Activated naive CD8-positive, alpha-beta T cell treated with anti-CD3 and anti-CD28 coated beads for 36 hours (primary cell): ENCODE data around the gene PSMB10. TPM values are rescaled to one million over a fixed set of nuclear protein-coding genes. Genes with fewer than 3 reads are reported as not detected.
A peak's percentile ranks its signal among the peaks of the same experiment; 100 is the strongest.
"Not testable (repeated sequence)": the region's sequence is repeated elsewhere in the genome, so short reads cannot be mapped to it uniquely, and the experiment has no call there.

Experiments
- DNase-seq: peaks from one replicate; pipeline ENCODE4 v3.0.0; 2021
- H3K27ac Mint-ChIP-seq: one replicate; pipeline ENCODE4 v1.8.0; 2022; ENCODE audit warnings: mild to moderate bottlenecking, moderate library complexity, mixed read lengths
- H3K27me3 Mint-ChIP-seq: one replicate; pipeline ENCODE4 v1.8.0; 2022; ENCODE audit warnings: mild to moderate bottlenecking, mixed read lengths
- H3K36me3 Mint-ChIP-seq: one replicate; pipeline ENCODE4 v1.8.0; 2021; ENCODE audit warnings: mild to moderate bottlenecking, mixed read lengths
- H3K4me1 Mint-ChIP-seq: one replicate; pipeline ENCODE4 v1.8.0; 2021; ENCODE audit warnings: mixed read lengths
- H3K4me3 Mint-ChIP-seq: one replicate; pipeline ENCODE4 v1.8.0; 2022; ENCODE audit warnings: mild to moderate bottlenecking, moderate library complexity, mixed read lengths
- H3K9me3 Mint-ChIP-seq: one replicate; pipeline ENCODE4 v1.8.0; 2022; ENCODE audit warnings: mixed read lengths
- total RNA-seq, 2 experiments: library from RNA; stranded (reverse); gene quantifications; one replicate each; pipeline ENCODE4 v1.2.3, GENCODE V29; 2021

PSMB10 gene
- total RNA-seq = 100 to 1,000 TPM; 220 to 235 TPM

DNA sequence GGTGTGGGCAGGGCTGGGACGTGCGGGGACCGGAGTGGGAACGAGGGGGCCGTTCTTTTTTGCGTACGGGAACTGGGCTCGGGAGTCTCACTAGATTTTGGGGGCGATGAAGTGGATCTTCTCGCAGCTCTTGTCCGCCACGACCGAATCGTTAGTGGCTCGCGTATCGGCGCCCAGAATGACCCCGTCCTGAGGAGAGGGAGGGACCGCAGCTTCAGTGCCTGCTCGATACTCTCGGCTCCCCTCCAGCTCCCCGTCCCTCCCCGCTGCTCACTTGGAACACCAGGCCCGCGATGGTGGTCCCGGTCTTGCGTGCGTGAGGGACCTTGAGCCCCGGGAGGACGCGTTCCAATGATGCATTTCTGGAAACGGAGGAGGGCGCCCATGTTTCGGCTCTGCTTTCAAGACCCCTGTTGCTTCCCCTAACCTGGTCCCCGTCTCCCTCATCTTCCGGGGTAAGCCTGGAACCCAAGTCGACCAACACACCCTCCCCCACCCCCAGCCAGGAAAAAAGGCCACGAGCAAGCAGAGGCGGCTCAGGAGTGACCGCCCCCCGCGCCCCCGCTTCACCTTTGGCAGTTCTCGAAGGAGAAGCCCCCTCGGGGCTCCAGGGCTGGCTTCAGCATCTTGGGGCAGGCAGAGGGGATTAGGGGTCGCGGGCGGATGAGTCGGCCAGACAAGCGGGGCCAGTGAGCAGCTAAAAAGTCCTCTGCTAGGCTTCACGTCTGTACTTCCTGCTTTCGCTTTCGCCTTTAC, at the start of gene PSMB10:
Gene PSMB10, minus strand, starts transcription at position 727 of the 756 bp plus-strand sequence. Its CDS starts 101 bp downstream, at position 626.
- Mint-ChIP-seq H3K36me3 (peaks cover 57% of the 10 kb centered on the region), H3K4me3 (peak within 1 kb of the TSS; percentile 100), H3K27me3 (peaks cover 3% of the 10 kb centered on the region), H3K4me1 (peaks cover 39% of the 10 kb centered on the region), H3K9me3 (no peaks in the 10 kb centered on the region), H3K27ac (peak within 1 kb of the TSS; percentile 100)
- no peak for DNase-seq

DNA sequence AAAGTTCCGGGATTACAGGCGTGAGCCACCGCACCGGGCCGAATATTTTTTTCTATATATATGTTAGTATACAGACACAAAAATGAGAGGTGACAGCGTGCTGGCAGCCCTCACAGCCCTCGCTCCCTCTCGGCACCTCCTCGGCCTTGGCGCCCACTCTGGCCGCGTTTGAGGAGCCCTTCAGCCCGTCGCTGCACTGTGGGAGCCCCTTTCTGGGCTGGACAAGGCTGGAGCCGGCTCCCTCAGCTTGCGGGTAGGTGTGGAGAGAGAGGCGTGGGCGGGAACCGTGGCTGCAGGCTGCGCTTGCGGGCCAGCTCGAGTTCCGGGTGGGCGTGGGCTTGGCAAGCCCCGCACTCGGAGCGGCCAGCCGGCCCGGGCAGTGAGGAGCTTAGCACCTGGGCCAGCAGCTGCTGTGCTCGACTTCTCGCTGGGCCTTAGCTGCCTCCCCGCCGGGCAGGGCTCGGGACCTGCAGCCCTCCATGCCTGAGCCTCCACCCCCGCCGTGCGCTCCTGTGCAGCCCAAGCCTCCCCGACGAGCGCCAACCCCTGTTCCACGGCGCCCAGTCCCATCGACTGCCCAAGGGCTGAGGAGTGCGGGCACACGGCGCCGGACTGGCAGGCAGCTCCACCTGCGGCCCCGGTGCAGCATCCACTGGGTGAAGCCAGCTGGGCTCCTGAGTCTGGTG, 45.5 kb upstream of the PSMB10 start:
- Mint-ChIP-seq H3K36me3 (no peaks in the 10 kb centered on the region), H3K27me3 (peaks cover 3% of the 10 kb centered on the region), H3K9me3 (no peaks in the 10 kb centered on the region), H3K4me1 (peaks cover 19% of the 10 kb centered on the region), H3K27ac (no peak overlapping the region), H3K4me3 (no peak overlapping the region)
- no peak for DNase-seq

DNA sequence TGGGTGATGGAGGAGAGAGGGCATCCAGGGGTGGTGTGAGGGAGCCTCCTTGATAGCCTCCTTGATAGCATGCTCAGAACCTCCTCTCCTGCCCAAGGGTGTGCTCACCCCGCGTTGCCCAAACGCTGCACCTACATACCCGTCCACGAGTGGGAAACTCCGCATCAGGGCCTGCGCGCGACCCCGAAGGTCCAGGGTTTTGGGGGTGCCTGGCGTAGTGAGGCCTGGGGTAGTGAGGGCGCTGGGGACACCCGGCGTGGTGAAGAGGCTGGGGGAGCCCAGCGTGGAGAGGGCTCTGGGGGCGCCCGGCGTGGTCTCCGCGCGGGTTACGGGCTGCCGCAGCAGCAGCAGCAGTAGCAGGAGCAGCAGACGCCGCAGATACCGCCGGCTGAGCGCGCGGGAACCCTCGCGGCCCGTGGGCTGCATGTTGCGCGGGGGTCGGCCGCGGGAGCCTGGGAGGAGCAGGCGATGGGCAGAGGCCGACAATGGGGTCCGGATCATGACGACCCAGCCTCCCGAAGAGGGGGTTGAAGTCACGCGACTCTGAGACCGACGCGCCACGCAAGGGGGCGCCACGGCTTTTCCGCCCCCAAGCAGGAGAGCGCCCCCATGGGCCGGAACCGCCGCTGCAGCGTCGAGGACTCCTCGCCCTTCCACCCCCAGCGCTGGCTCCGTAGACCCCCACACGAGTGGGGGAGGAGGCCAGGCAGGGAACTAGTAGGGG, 43.5 kb upstream of the PSMB10 start, which contains the start of gene DPEP3:
Gene DPEP3, minus strand, starts transcription at position 545 of the 724 bp plus-strand sequence. Its CDS starts 119 bp downstream, at position 426.
- H3K36me3 Mint-ChIP-seq = no peaks in the 10 kb centered on the region
- no peaks in the 10 kb centered on the region for H3K9me3 Mint-ChIP-seq

GRCh38 chr16:67977469-67978227, 41.0 kb upstream of the PSMB10 start:
- no peak for DNase-seq
- H3K4me1 Mint-ChIP-seq = peaks cover 5% of the 10 kb centered on the region
- H3K9me3 Mint-ChIP-seq = no peaks in the 10 kb centered on the region
- peaks cover 3% of the 10 kb centered on the region for H3K27me3 Mint-ChIP-seq
- H3K4me3 Mint-ChIP-seq = no peak overlapping the region
- H3K36me3 Mint-ChIP-seq = no peaks in the 10 kb centered on the region
- no peak overlapping the region for H3K27ac Mint-ChIP-seq

More for the DNA sequence above, 43.5 kb upstream of the PSMB10 start, which contains the start of gene DPEP3:
- peak; percentile 38 for DNase-seq
- Mint-ChIP-seq H3K4me1 (peaks cover 23% of the 10 kb centered on the region), H3K27me3 (peaks cover 3% of the 10 kb centered on the region), H3K27ac (no peak within 1 kb of the TSS), H3K4me3 (no peak within 1 kb of the TSS)

- Mint-ChIP-seq H3K4me1 (peaks cover 5% of the 10 kb centered on the region), H3K4me3 (no peak overlapping the region), H3K27ac (no peak overlapping the region), H3K9me3 (no peaks in the 10 kb centered on the region), H3K27me3 (peaks cover 3% of the 10 kb centered on the region), H3K36me3 (no peaks in the 10 kb centered on the region)
- no peak for DNase-seq
Observed at GRCh38 chr16:67977005-67977404, 40.4 kb upstream of the PSMB10 start.

- Mint-ChIP-seq H3K4me1 (peaks cover 5% of the 10 kb centered on the region), H3K36me3 (no peaks in the 10 kb centered on the region), H3K4me3 (no peak overlapping the region), H3K9me3 (no peaks in the 10 kb centered on the region), H3K27ac (no peak overlapping the region), H3K27me3 (peaks cover 3% of the 10 kb centered on the region)
- DNase-seq = no peak
Observed at GRCh38 chr16:67976205-67976604, 39.6 kb upstream of the PSMB10 start.

- Mint-ChIP-seq H3K4me1 (peaks cover 5% of the 10 kb centered on the region), H3K4me3 (no peak overlapping the region), H3K27me3 (peaks cover 1% of the 10 kb centered on the region), H3K27ac (no peak overlapping the region), H3K9me3 (no peaks in the 10 kb centered on the region), H3K36me3 (no peaks in the 10 kb centered on the region)
- no peak for DNase-seq
Observed at GRCh38 chr16:67975321-67976105, 38.9 kb upstream of the PSMB10 start.

GRCh38 chr16:67972285-67972684, 35.6 kb upstream of the PSMB10 start:
- H3K4me1 Mint-ChIP-seq = peaks cover 11% of the 10 kb centered on the region
- H3K27ac Mint-ChIP-seq, H3K36me3 Mint-ChIP-seq, H3K9me3 Mint-ChIP-seq, DNase-seq, H3K4me3 Mint-ChIP-seq, H3K27me3 Mint-ChIP-seq: not testable (repeated sequence)

- no peaks in the 10 kb centered on the region for H3K36me3 Mint-ChIP-seq
- no peaks in the 10 kb centered on the region for H3K27me3 Mint-ChIP-seq
- no peak for DNase-seq
- no peak overlapping the region for H3K4me3 Mint-ChIP-seq
- H3K4me1 Mint-ChIP-seq = peaks cover 17% of the 10 kb centered on the region
- H3K9me3 Mint-ChIP-seq = no peaks in the 10 kb centered on the region
- H3K27ac Mint-ChIP-seq = no peak overlapping the region
Observed at GRCh38 chr16:67971111-67971510, 34.5 kb upstream of the PSMB10 start.

GRCh38 chr16:67969254-67970039, 32.8 kb upstream of the PSMB10 start:
- H3K27ac Mint-ChIP-seq = peak overlapping the region; percentile 87
- H3K4me3 Mint-ChIP-seq = peak overlapping the region; percentile 99
- H3K4me1 Mint-ChIP-seq = peaks cover 16% of the 10 kb centered on the region
- no peaks in the 10 kb centered on the region for H3K36me3 Mint-ChIP-seq
- no peak for DNase-seq
- no peaks in the 10 kb centered on the region for H3K9me3 Mint-ChIP-seq
- H3K27me3 Mint-ChIP-seq = no peaks in the 10 kb centered on the region

DNA sequence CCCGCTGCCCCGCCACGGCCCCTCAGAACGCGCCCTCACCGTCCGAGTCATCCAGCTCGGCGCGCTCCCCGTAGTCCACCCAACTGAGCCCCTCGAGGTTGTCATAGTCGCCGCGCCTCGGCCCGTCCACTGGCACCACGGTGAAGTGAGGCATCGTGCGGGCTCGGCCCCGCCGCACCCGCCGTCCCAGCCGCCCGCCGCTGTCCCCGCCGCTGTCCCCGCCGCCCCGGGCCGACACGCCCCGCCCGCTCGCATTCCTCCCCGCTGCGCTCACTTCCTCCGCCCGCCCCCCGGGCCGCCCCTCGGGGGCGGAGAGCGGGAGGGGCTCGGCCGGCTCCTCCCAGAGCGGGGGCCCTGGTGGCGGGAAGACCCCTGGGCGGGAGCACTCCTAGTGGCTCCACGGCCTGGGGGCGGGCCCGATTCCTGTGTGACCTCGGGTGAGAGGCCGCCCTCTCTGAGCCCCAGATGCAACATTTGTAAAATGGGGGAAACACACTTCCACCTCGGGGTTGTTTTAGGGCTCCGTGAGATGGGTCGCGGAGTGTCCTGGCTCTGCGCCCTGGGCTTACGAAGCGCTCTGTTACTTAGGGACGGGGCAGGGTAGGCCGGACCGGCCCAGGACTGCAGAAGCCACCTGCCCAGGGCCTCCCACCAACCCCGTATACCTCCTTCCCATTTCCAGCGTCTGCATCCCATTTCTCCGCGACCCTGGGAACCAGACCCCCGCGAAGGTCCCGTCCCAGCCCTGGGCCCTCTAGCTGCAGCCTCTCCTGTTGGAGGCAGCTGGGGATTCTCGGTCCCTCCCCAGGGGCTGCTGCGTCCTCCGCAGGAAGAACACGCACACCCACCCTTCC, 32.0 kb upstream of the PSMB10 start, which contains the start of gene SLC12A4:
Gene SLC12A4, minus strand, starts transcription at position 238 of the 854 bp plus-strand sequence. Its CDS starts 84 bp downstream, at position 154.
- peak within 1 kb of the TSS; percentile 99 for H3K4me3 Mint-ChIP-seq
- peak; percentile 98 for DNase-seq
- H3K9me3 Mint-ChIP-seq = no peaks in the 10 kb centered on the region
- H3K27ac Mint-ChIP-seq = peak within 1 kb of the TSS; percentile 93
- H3K27me3 Mint-ChIP-seq = no peaks in the 10 kb centered on the region
- H3K36me3 Mint-ChIP-seq = peaks cover 2% of the 10 kb centered on the region
- peaks cover 16% of the 10 kb centered on the region for H3K4me1 Mint-ChIP-seq

GRCh38 chr16:67967958-67968399, 31.3 kb upstream of the PSMB10 start:
- H3K36me3 Mint-ChIP-seq = peaks cover 2% of the 10 kb centered on the region
- DNase-seq = peak; percentile 51
- peaks cover 16% of the 10 kb centered on the region for H3K4me1 Mint-ChIP-seq
- H3K27me3 Mint-ChIP-seq = no peaks in the 10 kb centered on the region
- H3K4me3 Mint-ChIP-seq = peak overlapping the region; percentile 99
- no peaks in the 10 kb centered on the region for H3K9me3 Mint-ChIP-seq
- peak overlapping the region; percentile 93 for H3K27ac Mint-ChIP-seq
